ENCODE results near the gene FERMT2. TPM values are rescaled to one million over a fixed set of nuclear protein-coding genes. Genes with fewer than 3 reads are reported as not detected.

Gene FERMT2
- total and polyA plus RNA-seq, 5 donors from 2014 or later, result 0.22 TPM; not detected in 4

DNA sequence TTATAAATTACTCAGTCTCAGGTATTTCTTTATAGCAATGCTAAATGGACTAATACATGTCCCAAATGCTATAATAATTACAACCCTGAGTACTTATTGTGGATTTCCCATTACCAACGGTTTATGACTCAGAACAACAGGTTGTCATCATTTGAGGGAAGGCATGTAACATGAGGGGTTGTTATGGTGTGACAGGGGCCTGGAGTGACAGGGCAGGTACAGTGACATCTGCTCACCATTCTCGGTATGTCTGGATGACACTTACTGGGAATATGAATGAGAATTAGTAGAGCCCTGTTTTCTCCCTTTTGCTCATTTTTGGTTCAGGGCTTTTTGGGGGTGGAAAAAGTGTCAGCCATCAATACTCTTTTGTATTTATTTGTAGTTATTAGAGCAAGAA lies 36.2 kb upstream of the FERMT2 start:
- no peak for ATAC-seq (ENCODE audit: low read depth in 2 of 2)
- H3K36me3 ChIP-seq (ENCODE audit: control insufficient read depth, insufficient read depth, low read length), result no peaks in the 10 kb centered on the region
- Mint-ChIP-seq H3K4me3 (no peak overlapping the region), H3K36me3 (no peaks in the 10 kb centered on the region), H3K27me3 (no peaks in the 10 kb centered on the region), H3K9me3 (peaks cover 0 to 3% (median 0%) of the 10 kb centered on the region in 7 donors), H3K27ac (no peak overlapping the region), H3K4me1 (no peaks in the 10 kb centered on the region)
- H3K4me1 ChIP-seq (ENCODE audit: control insufficient read depth, insufficient read depth, low read length, poor library complexity, severe bottlenecking), result no peaks in the 10 kb centered on the region
- no peak overlapping the region for H3K27ac ChIP-seq (ENCODE audit: insufficient read depth, low read length, poor library complexity, severe bottlenecking)
- no peaks in the 10 kb centered on the region for H3K9me3 ChIP-seq (ENCODE audit: control insufficient read depth in 2 of 2, low read length in 2 of 2)
- H3K27me3 ChIP-seq (ENCODE audit: control insufficient read depth, insufficient read depth, low read length), result no peaks in the 10 kb centered on the region
- no peak for DNase-seq
- no peak overlapping the region for H3K4me3 ChIP-seq (ENCODE audit: low read depth, low read length)

DNA sequence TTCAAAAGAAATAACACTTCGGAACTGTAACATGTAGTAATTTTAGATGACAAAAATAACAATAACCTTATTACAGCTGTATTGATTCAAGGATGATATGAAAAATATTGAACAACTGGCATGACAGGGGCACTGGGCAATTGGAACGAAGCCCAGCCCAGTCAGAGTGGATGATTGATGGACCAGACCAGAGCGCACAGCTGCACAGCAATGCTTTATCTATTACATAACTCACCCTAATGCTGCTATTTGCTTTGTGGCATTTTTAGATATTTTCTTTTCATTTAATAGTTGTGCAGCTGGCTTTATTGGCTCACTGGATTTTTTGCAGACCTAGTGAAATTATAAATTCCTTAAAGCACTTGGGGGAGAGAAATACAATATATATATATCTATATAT lies 26.9 kb upstream of the FERMT2 start:
- H3K4me1 Mint-ChIP-seq, result no peaks in the 10 kb centered on the region
- no peak overlapping the region for H3K4me3 Mint-ChIP-seq

GRCh38 chr14:52974406-52974805 lies 23.6 kb upstream of the FERMT2 start:
- Histone ChIP-seq H3K27me3 (ENCODE audit: control insufficient read depth, insufficient read depth, low read length) (peaks cover 14% of the 10 kb centered on the region), H3K4me3 (ENCODE audit: low read depth, low read length) (no peak overlapping the region), H3K9me3 (ENCODE audit: control insufficient read depth in 2 of 2, low read length in 2 of 2) (peaks cover 4 to 5% of the 10 kb centered on the region in 2 experiments), H3K27ac (ENCODE audit: insufficient read depth, low read length, poor library complexity, severe bottlenecking) (no peak overlapping the region), H3K36me3 (ENCODE audit: control insufficient read depth, insufficient read depth, low read length) (no peaks in the 10 kb centered on the region), H3K4me1 (ENCODE audit: control insufficient read depth, insufficient read depth, low read length, poor library complexity, severe bottlenecking) (no peaks in the 10 kb centered on the region)
- H3K27me3 Mint-ChIP-seq, result peaks cover 29% of the 10 kb centered on the region
- DNase-seq, result no peak
- no peaks in the 10 kb centered on the region for H3K4me1 Mint-ChIP-seq
- peaks cover 0 to 19% (median 3%) of the 10 kb centered on the region in 7 donors for H3K9me3 Mint-ChIP-seq
- H3K27ac Mint-ChIP-seq, result no peak overlapping the region
- ATAC-seq (ENCODE audit: low read depth in 2 of 2), result no peak
- no peaks in the 10 kb centered on the region for H3K36me3 Mint-ChIP-seq
- no peak overlapping the region for H3K4me3 Mint-ChIP-seq

More for the DNA sequence above, 26.9 kb upstream of the FERMT2 start:
- Histone ChIP-seq H3K27ac (ENCODE audit: insufficient read depth, low read length, poor library complexity, severe bottlenecking) (no peak overlapping the region), H3K36me3 (ENCODE audit: control insufficient read depth, insufficient read depth, low read length) (no peaks in the 10 kb centered on the region), H3K4me1 (ENCODE audit: control insufficient read depth, insufficient read depth, low read length, poor library complexity, severe bottlenecking) (no peaks in the 10 kb centered on the region), H3K27me3 (ENCODE audit: control insufficient read depth, insufficient read depth, low read length) (peaks cover 11% of the 10 kb centered on the region), H3K4me3 (ENCODE audit: low read depth, low read length) (no peak overlapping the region), H3K9me3 (ENCODE audit: control insufficient read depth in 2 of 2, low read length in 2 of 2) (peaks cover 0 to 1% of the 10 kb centered on the region in 2 experiments)
- H3K9me3 Mint-ChIP-seq, result peaks cover 0 to 5% (median 0%) of the 10 kb centered on the region in 7 donors
- peaks cover 29% of the 10 kb centered on the region for H3K27me3 Mint-ChIP-seq
- ATAC-seq (ENCODE audit: low read depth in 2 of 2) (no peak), DNase-seq (no peak)
- no peaks in the 10 kb centered on the region for H3K36me3 Mint-ChIP-seq
- no peak overlapping the region for H3K27ac Mint-ChIP-seq

DNA sequence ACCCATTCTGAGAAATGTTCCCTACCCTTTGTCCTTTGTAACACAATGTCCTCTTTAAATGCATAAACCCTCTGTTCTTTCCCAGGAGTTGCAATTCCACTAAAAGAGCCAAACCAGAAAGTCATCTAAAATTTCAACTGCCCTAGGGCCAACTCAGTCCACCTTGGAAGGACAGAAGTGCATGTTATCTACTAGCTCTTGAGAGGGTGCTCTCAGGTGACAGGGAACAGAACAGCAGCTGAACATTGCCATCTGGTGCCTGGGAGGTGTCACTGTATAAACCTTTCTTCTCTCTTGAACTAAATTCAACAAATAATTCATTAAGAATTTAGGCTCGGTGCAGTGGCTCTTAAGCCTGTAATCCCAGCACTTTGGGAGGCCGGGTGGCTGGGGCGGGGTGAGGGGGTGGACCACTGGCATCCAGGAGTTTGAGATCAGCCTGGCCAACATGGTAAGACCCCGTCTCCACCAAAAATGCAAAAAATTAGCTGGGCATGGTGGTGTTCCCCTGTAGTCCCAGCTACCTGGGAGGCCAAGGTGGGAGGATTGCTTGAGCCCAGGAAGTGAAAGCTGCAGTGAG lies 10.3 kb upstream of the FERMT2 start:
- Mint-ChIP-seq H3K27ac (peak overlapping the region; percentile 40 to 72 (median 53)), H3K9me3 (no peaks in the 10 kb centered on the region), H3K4me1 (peaks cover 5 to 17% (median 11%) of the 10 kb centered on the region in 4 donors), H3K4me3 (no peak overlapping the region), H3K27me3 (peaks cover 5% of the 10 kb centered on the region), H3K36me3 (no peaks in the 10 kb centered on the region)
- DNase-seq (peak; percentile 39 to 68 (median 68)), ATAC-seq (ENCODE audit: low read depth in 2 of 2) (peak; percentile 72 to 84)
- Histone ChIP-seq H3K9me3 (ENCODE audit: control insufficient read depth in 2 of 2, low read length in 2 of 2) (no peaks in the 10 kb centered on the region), H3K36me3 (ENCODE audit: control insufficient read depth, insufficient read depth, low read length) (no peaks in the 10 kb centered on the region), H3K27ac (ENCODE audit: insufficient read depth, low read length, poor library complexity, severe bottlenecking) (no peak overlapping the region), H3K4me3 (ENCODE audit: low read depth, low read length) (peak overlapping the region; percentile 21), H3K4me1 (ENCODE audit: control insufficient read depth, insufficient read depth, low read length, poor library complexity, severe bottlenecking) (peaks cover 8% of the 10 kb centered on the region), H3K27me3 (ENCODE audit: control insufficient read depth, insufficient read depth, low read length) (no peaks in the 10 kb centered on the region)

DNA sequence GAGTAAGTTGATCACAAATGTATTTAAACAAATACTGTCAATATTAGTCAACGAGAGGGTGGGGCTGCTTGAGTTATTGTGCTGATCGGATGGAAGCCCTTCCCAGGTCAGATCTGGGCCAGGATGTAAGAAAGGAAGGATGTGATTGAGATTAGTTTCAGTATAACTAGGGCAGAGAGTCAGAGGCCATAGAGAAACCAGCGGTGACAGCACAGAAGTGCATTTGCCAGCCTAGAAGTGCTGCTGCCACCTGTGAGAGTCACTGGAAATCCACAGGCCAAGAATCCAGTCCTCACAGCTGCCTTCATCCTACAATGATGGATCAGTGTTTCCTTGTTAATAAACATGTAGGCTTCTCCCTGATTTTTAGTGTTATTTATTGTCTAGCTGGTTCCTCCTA lies 9.8 kb upstream of the FERMT2 start:
- H3K4me3 Mint-ChIP-seq, result no peak overlapping the region
- no peaks in the 10 kb centered on the region for H3K9me3 ChIP-seq (ENCODE audit: control insufficient read depth in 2 of 2, low read length in 2 of 2)

DNA sequence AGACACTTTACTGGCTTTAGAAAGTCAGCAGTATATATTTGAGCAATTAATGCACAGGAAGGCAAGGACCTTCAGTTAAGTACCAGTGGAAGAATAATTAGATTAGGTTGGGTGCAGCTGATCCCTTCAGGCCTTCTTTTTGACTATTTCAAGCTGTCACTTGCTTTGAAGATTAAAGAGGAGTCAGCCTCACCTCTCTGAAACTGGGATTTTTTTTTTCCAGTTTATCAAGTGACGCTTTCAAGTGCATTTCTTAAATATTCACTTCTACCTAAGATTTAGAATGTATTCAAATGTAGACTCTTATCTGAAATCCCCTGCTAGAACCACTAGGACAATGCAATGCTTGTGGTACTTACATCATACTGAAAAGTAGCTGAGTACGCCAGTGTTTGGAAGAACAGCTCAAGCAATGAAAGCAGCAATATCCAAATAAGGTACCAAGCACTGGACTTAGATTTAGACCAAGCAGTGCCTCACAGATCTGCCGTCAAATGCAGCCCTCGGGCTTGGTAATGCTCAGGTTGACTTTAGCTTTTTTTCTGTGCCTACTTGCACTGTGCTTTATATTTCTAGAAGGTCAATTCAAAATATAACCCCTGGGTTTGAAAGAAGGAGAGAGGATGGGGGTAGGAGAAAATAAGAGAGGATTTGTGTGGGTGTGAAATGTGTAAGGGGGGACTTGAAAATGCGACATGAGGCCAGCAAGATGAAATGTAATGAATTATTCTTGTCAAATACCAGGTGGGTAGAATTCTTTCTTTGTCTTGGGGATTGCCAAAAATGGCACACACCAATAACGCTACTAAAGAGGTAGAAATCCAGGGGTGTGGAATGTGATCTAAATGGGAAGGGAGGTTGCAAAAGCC lies 3.7 kb upstream of the FERMT2 start:
- Histone ChIP-seq H3K4me1 (ENCODE audit: control insufficient read depth, insufficient read depth, low read length, poor library complexity, severe bottlenecking) (peaks cover 18% of the 10 kb centered on the region), H3K4me3 (ENCODE audit: low read depth, low read length) (no peak overlapping the region), H3K9me3 (ENCODE audit: control insufficient read depth in 2 of 2, low read length in 2 of 2) (no peaks in the 10 kb centered on the region), H3K27me3 (ENCODE audit: control insufficient read depth, insufficient read depth, low read length) (peaks cover 22% of the 10 kb centered on the region), H3K27ac (ENCODE audit: insufficient read depth, low read length, poor library complexity, severe bottlenecking) (no peak overlapping the region), H3K36me3 (ENCODE audit: control insufficient read depth, insufficient read depth, low read length) (no peaks in the 10 kb centered on the region)
- Mint-ChIP-seq H3K4me1 (peaks cover 6 to 18% (median 12%) of the 10 kb centered on the region in 4 donors), H3K27me3 (peaks cover 35% of the 10 kb centered on the region), H3K4me3 (no peak overlapping the region), H3K9me3 (peaks cover 0 to 3% (median 0%) of the 10 kb centered on the region in 7 donors), H3K36me3 (no peaks in the 10 kb centered on the region), H3K27ac (peak overlapping the region in 1 of 3 donors; percentile 2)
- ATAC-seq (ENCODE audit: low read depth in 2 of 2) (no peak), DNase-seq (no peak)

More for the DNA sequence above, 9.8 kb upstream of the FERMT2 start:
- H3K27ac Mint-ChIP-seq, result peak overlapping the region; percentile 40 to 72 (median 53)
- H3K27me3 Mint-ChIP-seq, result peaks cover 5% of the 10 kb centered on the region
- DNase-seq, result peak in 2 of 3 donors; percentile 26 to 48
- H3K9me3 Mint-ChIP-seq, result no peaks in the 10 kb centered on the region
- H3K4me1 ChIP-seq (ENCODE audit: control insufficient read depth, insufficient read depth, low read length, poor library complexity, severe bottlenecking), result peaks cover 8% of the 10 kb centered on the region
- ATAC-seq (ENCODE audit: low read depth in 2 of 2), result peak; percentile 43 to 55
- H3K27me3 ChIP-seq (ENCODE audit: control insufficient read depth, insufficient read depth, low read length), result no peaks in the 10 kb centered on the region
- no peaks in the 10 kb centered on the region for H3K36me3 Mint-ChIP-seq
- no peaks in the 10 kb centered on the region for H3K36me3 ChIP-seq (ENCODE audit: control insufficient read depth, insufficient read depth, low read length)
- no peak overlapping the region for H3K27ac ChIP-seq (ENCODE audit: insufficient read depth, low read length, poor library complexity, severe bottlenecking)
- peaks cover 5 to 17% (median 11%) of the 10 kb centered on the region in 4 donors for H3K4me1 Mint-ChIP-seq
- H3K4me3 ChIP-seq (ENCODE audit: low read depth, low read length), result no peak overlapping the region

GRCh38 chr14:52951681-52952554 lies 1.1 kb upstream of the FERMT2 start:
- Mint-ChIP-seq H3K27me3 (peaks cover 58% of the 10 kb centered on the region), H3K36me3 (no peaks in the 10 kb centered on the region), H3K4me1 (peaks cover 10 to 21% (median 16%) of the 10 kb centered on the region in 4 donors), H3K27ac (peak overlapping the region in 2 of 3 donors; percentile 12 to 52), H3K4me3 (peak overlapping the region; percentile 64 to 83 (median 68)), H3K9me3 (peaks cover 0 to 3% (median 0%) of the 10 kb centered on the region in 7 donors)
- DNase-seq, result peak in 2 of 3 donors; percentile 14 to 17
- H3K4me3 ChIP-seq (ENCODE audit: low read depth, low read length), result no peak overlapping the region
- no peaks in the 10 kb centered on the region for H3K9me3 ChIP-seq (ENCODE audit: control insufficient read depth in 2 of 2, low read length in 2 of 2)
- H3K27ac ChIP-seq (ENCODE audit: insufficient read depth, low read length, poor library complexity, severe bottlenecking), result no peak overlapping the region
- ATAC-seq (ENCODE audit: low read depth in 2 of 2), result no peak
- peaks cover 43% of the 10 kb centered on the region for H3K27me3 ChIP-seq (ENCODE audit: control insufficient read depth, insufficient read depth, low read length)
- peaks cover 26% of the 10 kb centered on the region for H3K4me1 ChIP-seq (ENCODE audit: control insufficient read depth, insufficient read depth, low read length, poor library complexity, severe bottlenecking)
- H3K36me3 ChIP-seq (ENCODE audit: control insufficient read depth, insufficient read depth, low read length), result no peaks in the 10 kb centered on the region

Measured in CD4-positive, CD25-positive, alpha-beta regulatory T cell (primary cell).